GM23338 (cell line): Measurements from ENCODE around the gene CORO1C. TPM values are rescaled to one million over a fixed set of nuclear protein-coding genes. Genes with fewer than 3 reads are reported as not detected.

Experiments used
- ATAC-seq: fragments of 200-7000 bp; cut with Tn5 transposase; 3 replicates; pipeline ENCODE4 v1.9.1; 2020
- DNase-seq: peaks from one replicate; pipeline ENCODE4 v3.0.0-alpha.2; 2015; ENCODE audit warnings: low spot score
- H2AFZ ChIP-seq: fragments of 200-600 bp; sonication (generic); 2 replicates; pipeline ENCODE4 v1.8.0; 2016; ENCODE audit warnings: antibody characterized with exemption, mild to moderate bottlenecking, moderate library complexity
- H3F3A ChIP-seq: fragments of 200-600 bp; sonication (generic); replicated peaks from 2 replicates; pipeline ENCODE4 v1.8.0; 2017; ENCODE audit warnings: antibody characterized with exemption, mixed run types, low read depth
- H3K27ac ChIP-seq: fragments of 200-600 bp; sonication (generic); 2 replicates; pipeline ENCODE4 v1.6.1; 2016; ENCODE audit warnings: low read depth
- H3K27me3 ChIP-seq: fragments of 200-600 bp; sonication (generic); 2 replicates; pipeline ENCODE4 v1.8.0; 2016; ENCODE audit warnings: mild to moderate bottlenecking, mixed run types, moderate library complexity; ENCODE audit not compliant: insufficient read depth
- H3K36me3 ChIP-seq: fragments of 200-600 bp; sonication (generic); 2 replicates; pipeline ENCODE4 v1.8.0; 2016; ENCODE audit warnings: mild to moderate bottlenecking; ENCODE audit not compliant: insufficient read depth
- H3K4me1 ChIP-seq: fragments of 200-600 bp; sonication (generic); 2 replicates; pipeline ENCODE4 v1.8.0; 2016; ENCODE audit warnings: mild to moderate bottlenecking, moderate library complexity; ENCODE audit not compliant: insufficient read depth
- H3K4me2 ChIP-seq: fragments of 200-600 bp; sonication (generic); 2 replicates; pipeline ENCODE4 v1.7.1; 2017; ENCODE audit warnings: mixed run types
- H3K4me3 ChIP-seq: fragments of 200-600 bp; sonication (generic); 2 replicates; pipeline ENCODE4 v1.6.1; 2016; ENCODE audit warnings: mixed run types
- H3K79me2 ChIP-seq: fragments of 200-600 bp; sonication (generic); replicated peaks from 2 replicates; pipeline ENCODE4 v1.8.0; 2017; ENCODE audit warnings: mild to moderate bottlenecking; ENCODE audit not compliant: insufficient read depth
- H3K9me2 ChIP-seq: fragments of 200-600 bp; sonication (generic); 2 replicates; pipeline ENCODE4 v1.8.0; 2017; ENCODE audit not compliant: insufficient read depth
- H4K20me1 ChIP-seq: fragments of 200-600 bp; sonication (generic); replicated peaks from 2 replicates; pipeline ENCODE4 v1.8.0; 2017; ENCODE audit warnings: mild to moderate bottlenecking; ENCODE audit not compliant: insufficient read depth
- H3K27ac Mint-ChIP-seq: 2 replicates; pipeline ENCODE4 v1.8.0; 2020; ENCODE audit warnings: inconsistent platforms, mild to moderate bottlenecking, moderate library complexity, mixed read lengths
- H3K27me3 Mint-ChIP-seq: 3 replicates; pipeline ENCODE4 v1.8.0; 2022; ENCODE audit warnings: low read depth, mild to moderate bottlenecking, moderate library complexity, mixed read lengths, inconsistent platforms; ENCODE audit not compliant: insufficient read depth, poor library complexity
- H3K36me3 Mint-ChIP-seq: 3 replicates; pipeline ENCODE4 v1.8.0; 2021; ENCODE audit warnings: low read depth, mild to moderate bottlenecking, inconsistent platforms, moderate library complexity, mixed read lengths
- H3K4me1 Mint-ChIP-seq: 3 replicates; pipeline ENCODE4 v1.8.0; 2020; ENCODE audit warnings: mild to moderate bottlenecking, inconsistent platforms, mixed read lengths
- H3K4me3 Mint-ChIP-seq: 3 replicates; pipeline ENCODE4 v1.8.0; 2021; ENCODE audit warnings: moderate library complexity, mild to moderate bottlenecking, inconsistent platforms, mixed read lengths
- H3K9me3 Mint-ChIP-seq: 3 replicates; pipeline ENCODE4 v1.8.0; 2020; ENCODE audit warnings: moderate library complexity, mild to moderate bottlenecking, inconsistent platforms, mixed read lengths
- ETS1 ChIP-seq: IDR thresholded peaks from 2 replicates; pipeline ENCODE4 v1.6.1; 2016; ENCODE audit warnings: antibody characterized with exemption
- EZH2phosphoT487 ChIP-seq: fragments of 200-600 bp; sonication (generic); IDR thresholded peaks from one replicate; pipeline ENCODE4 v1.8.1; 2018; ENCODE audit warnings: antibody characterized with exemption; ENCODE audit not compliant: unreplicated experiment
- POLR2AphosphoS5 ChIP-seq: IDR thresholded peaks from 2 replicates; pipeline ENCODE4 v1.6.1; 2016; ENCODE audit warnings: antibody characterized with exemption, low read depth
- REST ChIP-seq: IDR thresholded peaks from one replicate; pipeline ENCODE4 v1.6.1; 2018; ENCODE audit warnings: antibody characterized with exemption; ENCODE audit not compliant: unreplicated experiment
- STAT1 ChIP-seq: IDR thresholded peaks from one replicate; pipeline ENCODE4 v1.6.1; 2016; ENCODE audit warnings: antibody characterized with exemption; ENCODE audit not compliant: unreplicated experiment
- ZNF114 ChIP-seq: fragments of 250-450 bp; sonication (Bioruptor Pico); IDR thresholded peaks from 2 replicates; pipeline ENCODE4 v1.5.0; 2020; ENCODE audit warnings: mild to moderate bottlenecking, moderate library complexity
- ZNF331 ChIP-seq: fragments of 250-450 bp; sonication (Bioruptor Pico); IDR thresholded peaks from 2 replicates; pipeline ENCODE4 v1.5.0; 2020; ENCODE audit warnings: low read depth, mild to moderate bottlenecking, moderate library complexity
- ZNF462 ChIP-seq: fragments of 250-450 bp; sonication (Bioruptor Pico); IDR thresholded peaks from 2 replicates; pipeline ENCODE4 v1.5.0; 2020; ENCODE audit warnings: mild to moderate bottlenecking, moderate library complexity
- polyA plus RNA-seq: library from polyadenylated mRNA; unstranded; fragments of >200 nt; fragmentation: Nextera tagmentation; extraction: Ambion mirVana; gene quantifications from 2 replicates; pipeline ENCODE4 v1.2.1, GENCODE V29; 2016
- total RNA-seq: library from RNA; depleted of rRNA; stranded (reverse); fragments of >200 nt; shearing (Covaris generic); gene quantifications from 2 replicates; pipeline ENCODE4 v1.2.3, GENCODE V29; 2014
- TF ChIP-seq, protein P1 (sequence below), 2 experiments: fragments of 200-600 bp in 1 of 2; sonication (generic) in 1 of 2; conservative IDR thresholded peaks; 2 replicates each; pipeline versions ENCODE4 v1.5.1 to v1.6.1; 2016 to 2017; ENCODE audit warnings: antibody characterized with exemption in 2 of 2, low read depth in 2 of 2, mild to moderate bottlenecking in 2 of 2, moderate library complexity in 1 of 2

Gene CORO1C
- total and polyA plus RNA-seq, 2 experiments from 2014 or later: 59.2 to 89.5 TPM

- no peak for TF ChIP-seq STAT1
Measured at GRCh38 chr12:108700833-108701541, 30.3 kb downstream of the CORO1C start (continued).

DNA sequence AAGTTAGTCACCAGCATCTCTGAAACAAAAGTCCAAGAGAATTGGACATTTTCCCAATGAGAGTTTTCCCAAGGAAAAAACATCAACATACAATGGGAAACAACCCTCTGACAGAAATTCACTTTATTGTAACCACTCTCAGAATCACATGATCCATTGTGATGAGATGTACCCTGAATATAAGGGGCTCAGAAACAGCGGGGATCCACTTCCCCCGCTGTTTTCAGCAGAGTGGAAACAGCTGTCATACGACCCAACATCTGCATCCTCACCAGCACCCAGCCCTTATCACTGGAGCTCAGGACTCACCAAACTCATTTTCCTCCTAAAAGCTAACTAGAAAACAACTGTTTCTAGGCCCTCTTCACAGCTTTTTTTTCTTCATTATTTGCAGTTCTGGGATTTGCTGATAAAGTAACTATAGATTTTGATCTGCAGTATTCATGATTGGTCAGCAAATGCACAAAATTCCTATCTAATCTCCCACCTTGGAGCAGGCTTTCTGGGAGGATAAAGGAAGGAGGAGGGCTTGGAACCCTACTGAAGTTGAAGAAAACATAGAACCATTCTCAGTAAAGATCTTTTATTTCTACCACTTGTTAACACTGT lies 31.3 kb downstream of the CORO1C start:
- H3K27ac Mint-ChIP-seq: no peak overlapping the region; the same call in 1 of the 2 replicates
- H3K4me3 ChIP-seq: no peak overlapping the region
- peaks cover 38% of the 10 kb centered on the region for H3K4me1 Mint-ChIP-seq
- no peaks in the 10 kb centered on the region for H3F3A ChIP-seq
- H3K36me3 Mint-ChIP-seq: peaks cover 30% of the 10 kb centered on the region
- ATAC-seq: no peak; the same call in 2 of the 3 replicates
- no peaks in the 10 kb centered on the region for H3K9me2 ChIP-seq
- H3K9me3 Mint-ChIP-seq: no peaks in the 10 kb centered on the region
- no peak overlapping the region for H3K4me2 ChIP-seq
- no peaks in the 10 kb centered on the region; the same call in 1 of the 2 replicates for H3K36me3 ChIP-seq
- DNase-seq: no peak
- no peaks in the 10 kb centered on the region for H3K27me3 ChIP-seq
- peaks cover 26% of the 10 kb centered on the region for H3K4me1 ChIP-seq
- TF ChIP-seq ZNF114: no peak
- no peak for TF ChIP-seq ETS1
- no peak for TF ChIP-seq ZNF331 (CRISPR knock-in tag)
- no peak for TF ChIP-seq ZNF462
- TF ChIP-seq POLR2AphosphoS5: no peak
- no peak for TF ChIP-seq REST
- TF ChIP-seq, protein P1, sequence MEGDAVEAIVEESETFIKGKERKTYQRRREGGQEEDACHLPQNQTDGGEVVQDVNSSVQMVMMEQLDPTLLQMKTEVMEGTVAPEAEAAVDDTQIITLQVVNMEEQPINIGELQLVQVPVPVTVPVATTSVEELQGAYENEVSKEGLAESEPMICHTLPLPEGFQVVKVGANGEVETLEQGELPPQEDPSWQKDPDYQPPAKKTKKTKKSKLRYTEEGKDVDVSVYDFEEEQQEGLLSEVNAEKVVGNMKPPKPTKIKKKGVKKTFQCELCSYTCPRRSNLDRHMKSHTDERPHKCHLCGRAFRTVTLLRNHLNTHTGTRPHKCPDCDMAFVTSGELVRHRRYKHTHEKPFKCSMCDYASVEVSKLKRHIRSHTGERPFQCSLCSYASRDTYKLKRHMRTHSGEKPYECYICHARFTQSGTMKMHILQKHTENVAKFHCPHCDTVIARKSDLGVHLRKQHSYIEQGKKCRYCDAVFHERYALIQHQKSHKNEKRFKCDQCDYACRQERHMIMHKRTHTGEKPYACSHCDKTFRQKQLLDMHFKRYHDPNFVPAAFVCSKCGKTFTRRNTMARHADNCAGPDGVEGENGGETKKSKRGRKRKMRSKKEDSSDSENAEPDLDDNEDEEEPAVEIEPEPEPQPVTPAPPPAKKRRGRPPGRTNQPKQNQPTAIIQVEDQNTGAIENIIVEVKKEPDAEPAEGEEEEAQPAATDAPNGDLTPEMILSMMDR (conservative IDR thresholded peaks at IDR 0.05; ENCODE audit: low read depth in 2 of 2): no peak
- TF ChIP-seq EZH2phosphoT487: no peak
- H3K79me2 ChIP-seq: peaks cover 75% of the 10 kb centered on the region
- no peak overlapping the region for H3K27ac ChIP-seq
- H3K4me3 Mint-ChIP-seq: no peak overlapping the region
- H4K20me1 ChIP-seq: peaks cover 8% of the 10 kb centered on the region
- H2AFZ ChIP-seq: no peak overlapping the region
- peaks cover 4% of the 10 kb centered on the region for H3K27me3 Mint-ChIP-seq
